ENCODE measurements around the gene RIMBP2.
"Not testable (repeated sequence)": the region's sequence is repeated elsewhere in the genome, so short reads cannot be mapped to it uniquely, and the experiment has no call there.

DNA sequence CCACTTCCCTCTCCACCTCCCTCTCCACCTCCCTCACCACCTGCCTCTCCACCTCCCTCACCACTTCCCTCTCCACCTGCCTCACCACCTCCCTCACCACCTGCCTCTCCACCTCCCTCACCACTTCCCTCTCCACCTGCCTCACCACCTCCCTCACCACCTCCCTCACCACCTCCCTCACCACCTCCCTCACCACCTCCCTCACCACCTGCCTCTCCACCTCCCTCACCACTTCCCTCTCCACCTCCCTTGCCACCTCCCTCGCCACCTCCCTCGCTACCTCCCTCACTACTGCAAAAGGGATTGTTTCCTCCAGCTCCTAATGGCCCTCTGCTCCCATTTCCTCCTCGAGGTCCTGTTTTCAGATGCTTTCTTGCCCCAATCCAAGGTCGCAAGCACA, 69.9 kb downstream of the RIMBP2 start:
- TF ChIP-seq POLR2A, EP300 (IDR thresholded peaks at IDR 0.05): not testable (repeated sequence)
- TF ChIP-seq, protein P1, sequence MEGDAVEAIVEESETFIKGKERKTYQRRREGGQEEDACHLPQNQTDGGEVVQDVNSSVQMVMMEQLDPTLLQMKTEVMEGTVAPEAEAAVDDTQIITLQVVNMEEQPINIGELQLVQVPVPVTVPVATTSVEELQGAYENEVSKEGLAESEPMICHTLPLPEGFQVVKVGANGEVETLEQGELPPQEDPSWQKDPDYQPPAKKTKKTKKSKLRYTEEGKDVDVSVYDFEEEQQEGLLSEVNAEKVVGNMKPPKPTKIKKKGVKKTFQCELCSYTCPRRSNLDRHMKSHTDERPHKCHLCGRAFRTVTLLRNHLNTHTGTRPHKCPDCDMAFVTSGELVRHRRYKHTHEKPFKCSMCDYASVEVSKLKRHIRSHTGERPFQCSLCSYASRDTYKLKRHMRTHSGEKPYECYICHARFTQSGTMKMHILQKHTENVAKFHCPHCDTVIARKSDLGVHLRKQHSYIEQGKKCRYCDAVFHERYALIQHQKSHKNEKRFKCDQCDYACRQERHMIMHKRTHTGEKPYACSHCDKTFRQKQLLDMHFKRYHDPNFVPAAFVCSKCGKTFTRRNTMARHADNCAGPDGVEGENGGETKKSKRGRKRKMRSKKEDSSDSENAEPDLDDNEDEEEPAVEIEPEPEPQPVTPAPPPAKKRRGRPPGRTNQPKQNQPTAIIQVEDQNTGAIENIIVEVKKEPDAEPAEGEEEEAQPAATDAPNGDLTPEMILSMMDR (IDR thresholded peaks at IDR 0.05): not testable (repeated sequence)
